Jurkat, Clone E6-1 (cell line): Measurements from ENCODE around the gene OPRL1.

Experiments used
- DNase-seq: peaks from one replicate; pipeline ENCODE4 v3.0.0-alpha.2; 2011; ENCODE audit warnings: low read depth, low spot score
- H3K4me3 ChIP-seq: 2 replicates; pipeline ENCODE4 v1.5.1; 2011; ENCODE audit warnings: mild to moderate bottlenecking, low read length, control low read depth, moderate library complexity

OPRL1 gene

GRCh38 chr20:64146301-64146935 is 66.5 kb downstream of the OPRL1 start:
- no peak for DNase-seq
- no peak overlapping the region for H3K4me3 ChIP-seq

DNA sequence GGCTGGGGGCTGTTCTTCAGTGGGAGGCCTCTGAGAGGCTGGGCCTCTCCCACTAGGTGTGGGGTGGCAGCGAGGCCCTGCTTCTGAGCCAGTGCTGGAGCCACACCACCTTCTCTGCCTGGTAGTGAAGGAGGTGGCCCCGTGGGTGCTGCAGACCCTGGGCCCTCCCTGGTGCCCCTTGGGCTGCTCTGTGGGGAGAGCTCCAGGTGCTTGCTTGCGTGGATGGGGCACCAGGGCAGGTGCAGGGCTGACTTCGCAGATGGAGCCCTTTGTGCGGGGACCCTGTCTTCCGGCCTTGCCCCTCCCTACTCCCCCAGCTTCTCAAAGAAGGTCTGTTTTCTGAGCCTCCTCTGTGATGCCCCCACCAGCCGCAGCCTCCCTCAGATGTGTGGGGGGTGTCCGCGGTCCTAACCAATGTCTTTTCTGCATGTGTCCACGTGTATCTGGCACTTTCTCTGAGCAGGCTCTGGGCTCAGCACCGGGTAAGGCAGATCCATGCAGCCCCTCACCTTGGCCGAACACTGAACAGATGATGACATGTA is 67.1 kb downstream of the OPRL1 start:
- peak; percentile 42 for DNase-seq
- no peak overlapping the region for H3K4me3 ChIP-seq

DNA sequence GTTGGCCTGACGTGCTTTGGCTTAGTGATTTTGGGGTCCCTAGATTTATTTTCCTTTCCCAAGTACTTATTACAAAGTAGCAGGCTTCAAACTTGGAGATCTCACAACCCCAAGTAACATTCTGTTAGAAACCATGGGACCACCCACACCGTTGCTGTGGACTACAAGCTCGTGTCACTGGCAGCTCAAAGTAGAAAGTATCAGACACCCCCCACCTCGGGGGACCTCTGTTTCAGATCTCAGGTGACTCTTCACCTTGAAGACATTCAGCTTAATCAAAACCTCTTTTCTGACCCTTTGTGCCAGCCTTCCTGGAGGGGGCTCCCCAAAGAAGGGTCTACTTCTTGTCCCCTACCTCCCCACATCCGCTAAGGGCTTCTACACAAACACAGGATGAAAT is 68.7 kb downstream of the OPRL1 start:
- H3K4me3 ChIP-seq: no peak overlapping the region
- DNase-seq: no peak

- no peak for DNase-seq
- no peak overlapping the region for H3K4me3 ChIP-seq
These were observed 69.3 kb downstream of the OPRL1 start for GRCh38 chr20:64149141-64149540.

GRCh38 chr20:64149809-64150560 is 70.1 kb downstream of the OPRL1 start:
- no peak overlapping the region for H3K4me3 ChIP-seq
- no peak for DNase-seq
